ENCODE data around the gene SOX3.

GRCh38 chrX:140503238-140503601 is 1.6 kb downstream of the SOX3 start:
- TF ChIP-seq CTCF (IDR thresholded peaks at IDR 0.05) (no peak), POLR2A (IDR thresholded peaks at IDR 0.05) (no peak)

Data from esophagus squamous epithelium (tissue), 4 donors.